ENCODE results near the gene ZMIZ1. TPM values are rescaled to one million over a fixed set of nuclear protein-coding genes. Genes with fewer than 3 reads are reported as not detected.

Gene ZMIZ1
- total RNA-seq, 1 experiment from 2014 or later: 28.4 TPM

- TF ChIP-seq EGR1 (IDR thresholded peaks at IDR 0.05; ENCODE audit: low read depth) (no peak), RAD21 (IDR thresholded peaks at IDR 0.05; ENCODE audit: low read depth) (no peak), POLR2A (IDR thresholded peaks at IDR 0.05; ENCODE audit: borderline replicate concordance, extremely low read depth, insufficient read depth, insufficient read length) (no peak), TCF7L2 (IDR thresholded peaks at IDR 0.05; ENCODE audit: borderline replicate concordance, extremely low read depth, insufficient read depth, insufficient read length) (no peak), REST (IDR thresholded peaks at IDR 0.05; ENCODE audit: low read depth) (no peak)
Observed at GRCh38 chr10:79024296-79024695, 44.5 kb upstream of the ZMIZ1 start (continued).

GRCh38 chr10:79024720-79025198 lies 44.0 kb upstream of the ZMIZ1 start:
- ChIA-PET RAD21 (ENCODE audit: low non-redundant PET in 1 of 2, low total read pairs in 2 of 2, uncharacterized antibody in 2 of 2, unreplicated experiment in 2 of 2) (no interaction called here), CTCF (no interaction called here), POLR2A (no interaction called here)
- H3K27ac ChIP-seq (ENCODE audit: low read depth, low read length): no peak overlapping the region
- no peaks in the 10 kb centered on the region for H3K27me3 ChIP-seq (ENCODE audit: insufficient read depth, low read length)
- H3K4me3 ChIP-seq (replicated peaks in 1 of 2; ENCODE audit: low read depth in 1 of 2, low read length in 2 of 2): no peak overlapping the region
- no peak overlapping the region for H3K9ac ChIP-seq (ENCODE audit: low read length)
- no peak overlapping the region for H2AFZ ChIP-seq (ENCODE audit: low read depth, low read length, poor library complexity, severe bottlenecking)
- H3K4me1 ChIP-seq (ENCODE audit: control insufficient read depth in 1 of 2, insufficient read depth in 2 of 2, low read length in 2 of 2): peaks cover 0 to 13% of the 10 kb centered on the region in 2 experiments; a peak in 2 of 4 replicates
- no peak for TF ChIP-seq SP1 (IDR thresholded peaks at IDR 0.05; ENCODE audit: low read depth)
- TF ChIP-seq EGR1 (IDR thresholded peaks at IDR 0.05; ENCODE audit: low read depth): no peak
- no peak for TF ChIP-seq FOSL1 (IDR thresholded peaks at IDR 0.05; ENCODE audit: low read depth)
- TF ChIP-seq JUND (IDR thresholded peaks at IDR 0.05): no peak
- no peak for TF ChIP-seq CBX3 (IDR thresholded peaks at IDR 0.05; ENCODE audit: low read depth)
- no peak for TF ChIP-seq MAX (IDR thresholded peaks at IDR 0.05)
- no peak for TF ChIP-seq POLR2AphosphoS5 (IDR thresholded peaks at IDR 0.05; ENCODE audit: low read depth, low read length)
- no peak for TF ChIP-seq YY1 (IDR thresholded peaks at IDR 0.05; ENCODE audit: extremely low read depth, insufficient replicate concordance, low read depth, low read length)
- TF ChIP-seq ATF3 (IDR thresholded peaks at IDR 0.05): no peak
- ATAC-seq: no peak
- no peaks in the 10 kb centered on the region for H3K79me2 ChIP-seq (ENCODE audit: insufficient read depth, low read length)
- H3K9me3 ChIP-seq (ENCODE audit: control insufficient read depth in 1 of 2, insufficient read depth in 1 of 2, low read depth in 1 of 2, low read length in 2 of 2): no peaks in the 10 kb centered on the region
- no TSS peak for BruUV-seq (replicated peaks)
- no peaks in the 10 kb centered on the region for H3K9me2 ChIP-seq (ENCODE audit: insufficient read depth)
- intact Hi-C loops (cut with micrococcal nuclease): no loop called here
- no peak for DNase-seq (ENCODE audit: low read depth, low spot score)
- H3K36me3 ChIP-seq (ENCODE audit: control insufficient read depth in 1 of 2, insufficient read depth in 2 of 2, low read length in 2 of 2): no peaks in the 10 kb centered on the region
- no peak overlapping the region for H3K4me2 ChIP-seq (ENCODE audit: low read length)
- no peaks in the 10 kb centered on the region for H4K20me1 ChIP-seq (ENCODE audit: insufficient read depth)
